Dedifferentiated amniotic fluid mesenchymal stem cell (primary cell): ENCODE measurements around the gene CD34.

ENCODE experiments used
- DNase-seq: peaks from one replicate; pipeline ENCODE4 v3.0.0-alpha.2; 2016; ENCODE audit errors: extremely low spot score

Gene CD34

DNA sequence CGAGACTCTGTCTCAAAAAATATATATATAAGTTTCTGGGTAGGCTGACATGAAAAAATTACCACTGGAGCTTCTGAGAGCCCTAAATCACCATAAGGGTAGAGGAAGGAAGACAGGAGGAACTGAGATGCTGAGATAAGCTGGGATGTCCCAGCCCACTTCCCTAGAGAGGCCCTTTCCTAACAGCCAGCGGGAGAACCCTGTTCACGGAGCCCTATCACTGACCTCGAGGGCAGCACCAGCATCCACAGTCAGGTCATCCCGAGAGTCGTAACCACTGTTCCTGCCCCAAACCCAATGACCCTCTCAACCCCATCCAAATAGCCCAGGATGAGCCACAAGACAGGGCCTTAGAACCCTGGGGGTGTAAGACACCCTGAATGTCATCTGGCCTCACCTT, 77.5 kb downstream of the CD34 start:
- DNase-seq, result no peak

GRCh38 chr1:207832796-207833195, 78.1 kb downstream of the CD34 start:
- DNase-seq, result no peak

GRCh38 chr1:207831517-207832327, 79.2 kb downstream of the CD34 start:
- no peak for DNase-seq
